H1 (cell line): ENCODE measurements around the gene MYO15B. TPM values are rescaled to one million over a fixed set of nuclear protein-coding genes. Genes with fewer than 3 reads are reported as not detected.

Experiments used
- CTCF ChIA-PET: fragments of 300-600 bp; sonication (Branson Sonifier 250); formaldehyde crosslinking; loops from one replicate; lab custom pipeline; 2021; ENCODE audit not compliant: partially characterized antibody; lab: Charles Lee
- POLR2A ChIA-PET: fragments of 300-600 bp; sonication (Branson Sonifier 250); formaldehyde crosslinking; loops from one replicate; lab custom pipeline; 2021; ENCODE audit warnings: inconsistent platforms; ENCODE audit not compliant: partially characterized antibody; lab: Charles Lee
- DNase-seq, 2 experiments: peaks; one replicate each; pipeline versions ENCODE4 v3.0.0 to v3.0.0-alpha.2; 2010 to 2022; ENCODE audit warnings: low spot score in 2 of 2, low read depth in 1 of 2, mixed read lengths in 1 of 2
- FAIRE-seq: peaks from 2 replicates; lab custom pipeline; 2011; peaks lifted over from hg19 to GRCh38; lab: Jason Lieb, UNC
- H2AFZ ChIP-seq: 2 replicates; pipeline ENCODE4 v1.8.1; 2012; ENCODE audit warnings: low read length, inconsistent platforms
- H2AK5ac ChIP-seq: 2 replicates; pipeline ENCODE4 v1.6.1; 2013; ENCODE audit warnings: low read depth, low read length
- H2BK120ac ChIP-seq: replicated peaks from 2 replicates; pipeline ENCODE3; 2013; ENCODE audit warnings: low read depth, low read length, inconsistent platforms
- H2BK12ac ChIP-seq: 2 replicates; pipeline ENCODE4 v1.6.1; 2013; ENCODE audit warnings: low read depth, low read length
- H2BK15ac ChIP-seq: 2 replicates; pipeline ENCODE4 v1.6.1; 2013; ENCODE audit warnings: low read length
- H2BK20ac ChIP-seq: 2 replicates; pipeline ENCODE4 v1.6.1; 2013; ENCODE audit warnings: low read length
- H2BK5ac ChIP-seq: 2 replicates; pipeline ENCODE4 v1.6.1; 2013; ENCODE audit warnings: low read depth, low read length
- H3K14ac ChIP-seq: 2 replicates; pipeline ENCODE4 v1.6.1; 2013; ENCODE audit warnings: inconsistent platforms; ENCODE audit not compliant: insufficient read length
- H3K18ac ChIP-seq: 2 replicates; pipeline ENCODE4 v1.6.1; 2013; ENCODE audit warnings: low read length; ENCODE audit errors: extremely low read depth
- H3K23ac ChIP-seq: 2 replicates; pipeline ENCODE4 v1.6.1; 2013; ENCODE audit warnings: inconsistent platforms; ENCODE audit not compliant: insufficient read length
- H3K23me2 ChIP-seq: 2 replicates; pipeline ENCODE4 v1.6.1; 2013; ENCODE audit warnings: low read depth, low read length
- H3K27ac ChIP-seq: 2 replicates; pipeline ENCODE4 v1.6.1; 2011; ENCODE audit warnings: low read depth, low read length, inconsistent platforms
- H3K27me3 ChIP-seq, 4 experiments: replicated peaks in 1 of 4; 1 replicate in 1 of 4; 2 replicates in 3 of 4; pipeline versions ENCODE4 v1.6.1 to v1.8.1; 2011 to 2013; ENCODE audit warnings: low read length in 3 of 4, mild to moderate bottlenecking in 3 of 4, inconsistent platforms in 2 of 4, mixed read lengths in 2 of 4, moderate library complexity in 1 of 4; ENCODE audit not compliant: control insufficient read depth in 3 of 4, insufficient read depth in 3 of 4; ENCODE audit errors: extremely low read depth in 1 of 4
- H3K36me3 ChIP-seq, 4 experiments: 2 replicates each; pipeline versions ENCODE4 v1.6.1 to v1.8.1; 2011 to 2013; ENCODE audit warnings: mild to moderate bottlenecking in 4 of 4, low read length in 3 of 4, moderate library complexity in 2 of 4, control low read depth in 1 of 4, inconsistent platforms in 1 of 4; ENCODE audit not compliant: insufficient read depth in 4 of 4, control insufficient read depth in 2 of 4
- H3K4ac ChIP-seq: replicated peaks from 2 replicates; pipeline ENCODE3; 2013; ENCODE audit warnings: low read length, low read depth, mixed read lengths, inconsistent platforms; ENCODE audit not compliant: insufficient read length
- H3K4me1 ChIP-seq, 4 experiments: replicated peaks in 1 of 4; 1 replicate in 1 of 4; 2 replicates in 3 of 4; pipeline versions ENCODE4 v1.6.1 to v1.8.1; 2011 to 2013; ENCODE audit warnings: low read length in 3 of 4, inconsistent platforms in 2 of 4, mixed read lengths in 1 of 4; ENCODE audit not compliant: insufficient read depth in 4 of 4, control insufficient read depth in 3 of 4
- H3K4me2 ChIP-seq, 2 experiments: 2 replicates each; pipeline versions ENCODE4 v1.6.1 to v1.8.1; 2011 to 2013; ENCODE audit warnings: low read depth in 2 of 2, low read length in 2 of 2, control low read depth in 1 of 2, inconsistent platforms in 1 of 2, mild to moderate bottlenecking in 1 of 2; ENCODE audit not compliant: insufficient read depth in 1 of 2
- H3K4me3 ChIP-seq, 4 experiments: fragments of 200-600, 300-600 bp in 1 of 4; sonication (generic), shearing (Covaris generic), sonication (Bioruptor Twin) in 1 of 4; 2 replicates each; pipeline versions ENCODE4 v1.5.1 to v1.8.1; 2011 to 2016; ENCODE audit warnings: low read length in 4 of 4, low read depth in 3 of 4, control low read depth in 2 of 4, inconsistent platforms in 2 of 4, mild to moderate bottlenecking in 2 of 4, mixed read lengths in 1 of 4, moderate library complexity in 1 of 4; ENCODE audit not compliant: insufficient read depth in 2 of 4; ENCODE audit errors: extremely low read depth in 1 of 4
- H3K56ac ChIP-seq: replicated peaks from 2 replicates; pipeline ENCODE3; 2013; ENCODE audit warnings: low read depth, mild to moderate bottlenecking, mixed read lengths, low read length, inconsistent platforms; ENCODE audit not compliant: insufficient read length
- H3K79me1 ChIP-seq: 2 replicates; pipeline ENCODE4 v1.6.1; 2013; ENCODE audit warnings: low read depth, low read length, control low read depth
- H3K79me2 ChIP-seq, 2 experiments: 2 replicates each; pipeline versions ENCODE4 v1.6.1 to v1.8.1; 2012 to 2013; ENCODE audit warnings: low read length in 2 of 2, mild to moderate bottlenecking in 2 of 2, inconsistent platforms in 1 of 2; ENCODE audit not compliant: insufficient read depth in 2 of 2, control insufficient read depth in 1 of 2
- H3K9ac ChIP-seq, 4 experiments: replicated peaks in 1 of 4; 1 replicate in 1 of 4; 2 replicates in 3 of 4; pipeline versions ENCODE4 v1.6.1 to v1.8.1; 2011 to 2013; ENCODE audit warnings: low read depth in 3 of 4, low read length in 3 of 4, control low read depth in 2 of 4, mild to moderate bottlenecking in 2 of 4, moderate library complexity in 2 of 4, inconsistent platforms in 1 of 4; ENCODE audit errors: extremely low read depth in 1 of 4
- H3K9me3 ChIP-seq, 2 experiments: 2 replicates each; pipeline versions ENCODE4 v1.6.1 to v1.8.1; 2012 to 2013; ENCODE audit warnings: mild to moderate bottlenecking in 2 of 2, moderate library complexity in 2 of 2, control low read depth in 1 of 2, inconsistent platforms in 1 of 2, low read depth in 1 of 2, low read length in 1 of 2, mixed read lengths in 1 of 2; ENCODE audit not compliant: insufficient read depth in 2 of 2
- H4K20me1 ChIP-seq, 2 experiments: replicated peaks in 1 of 2; 2 replicates each; pipeline versions ENCODE3 to v1.8.1; 2011 to 2013; ENCODE audit warnings: inconsistent platforms in 2 of 2, low read length in 2 of 2, mild to moderate bottlenecking in 1 of 2; ENCODE audit not compliant: insufficient read depth in 2 of 2, control insufficient read depth in 1 of 2
- H4K5ac ChIP-seq: 2 replicates; pipeline ENCODE4 v1.6.1; 2013; ENCODE audit warnings: low read length, low read depth, mixed read lengths, inconsistent platforms; ENCODE audit not compliant: insufficient read length
- H4K8ac ChIP-seq: 2 replicates; pipeline ENCODE4 v1.8.0; 2013; ENCODE audit warnings: mild to moderate bottlenecking, moderate library complexity, low read length, inconsistent platforms; ENCODE audit not compliant: insufficient read depth; ENCODE audit errors: extremely low read depth
- H4K91ac ChIP-seq: replicated peaks from 2 replicates; pipeline ENCODE3; 2013; ENCODE audit warnings: low read length, mixed read lengths, inconsistent platforms; ENCODE audit not compliant: insufficient read length
- BACH1 ChIP-seq: IDR thresholded peaks from 2 replicates; pipeline ENCODE4 v1.6.1; 2012; ENCODE audit warnings: low read length, improper control_type of control experiment
- CEBPB ChIP-seq: IDR thresholded peaks from 2 replicates; pipeline ENCODE4 v1.6.1; 2012; ENCODE audit warnings: low read depth, low read length
- EP300 ChIP-seq, 2 experiments: IDR thresholded peaks; 1 replicate in 1 of 2; 2 replicates in 1 of 2; pipeline ENCODE4 v1.6.1; 2011 to 2012; ENCODE audit warnings: low read depth in 2 of 2, low read length in 2 of 2, mild to moderate bottlenecking in 2 of 2, borderline replicate concordance in 1 of 2, inconsistent platforms in 1 of 2, moderate library complexity in 1 of 2
- HDAC2 ChIP-seq, 2 experiments: fragments of 300-600 bp in 1 of 2; sonication (generic) in 1 of 2; IDR thresholded peaks; 2 replicates each; pipeline ENCODE4 v1.6.1; 2011 to 2012; ENCODE audit warnings: low read depth in 2 of 2, low read length in 2 of 2, mild to moderate bottlenecking in 2 of 2, moderate library complexity in 2 of 2, borderline replicate concordance in 1 of 2, inconsistent platforms in 1 of 2
- KDM1A ChIP-seq: fragments of 200-600, 300-600 bp; sonication (generic); IDR thresholded peaks from 2 replicates; pipeline ENCODE4 v1.7.1; 2016; ENCODE audit warnings: mild to moderate bottlenecking, low read length, borderline replicate concordance
- POU5F1 ChIP-seq: IDR thresholded peaks from 2 replicates; pipeline ENCODE4 v1.6.1; 2011; ENCODE audit warnings: low read depth, mild to moderate bottlenecking, low read length, moderate library complexity
- WGBS, 2 experiments: shearing (Covaris generic) in 1 of 2; methylation state at CpG; one replicate each; pipeline versions ENCODE4 v1.1.6 to v1.1.7; 2013 to 2015; ENCODE audit warnings: low lambda C conversion rate in 2 of 2, mixed read lengths in 2 of 2, inconsistent platforms in 1 of 2, low coverage in 1 of 2, missing lambda C conversion rate in 1 of 2; ENCODE audit not compliant: insufficient replicate concordance in 2 of 2, insufficient coverage in 1 of 2, insufficient read length in 1 of 2; ENCODE audit errors: extremely low coverage in 1 of 2, missing lambda C conversion rate in 1 of 2; 5-methylcytosine and 5-hydroxymethylcytosine counted together
- polyA plus RNA-seq, 7 experiments: library from polyadenylated mRNA; depleted of rRNA in 3 of 7; stranded (reverse) in 5 of 7; unstranded in 2 of 7; fragments of >200 nt in 5 of 7; fragments of 200-250 nt in 2 of 7; gene quantifications; 1 replicate in 5 of 7; 2 replicates in 1 of 7; 4 replicates in 1 of 7; pipeline versions ENCODE4 v1.2.1 to v1.2.3, GENCODE V29; 2011 to 2013; ENCODE audit warnings: missing spikeins in 2 of 7, mixed read lengths in 2 of 7
- total RNA-seq: library from RNA; stranded (reverse); fragmentation: NEBNext Ultra II Directional; extraction: Animal tissue kit (Norgen Biotek cat#: 25700); gene quantifications from 2 replicates; pipeline ENCODE4 v1.2.1, GENCODE V29; 2021

Gene MYO15B
- total and polyA plus RNA-seq, 2 of the 8 experiments (the other 6 are each of a cell fraction or from before 2014, with no cell fraction given), result 7.1 to 11.2 TPM

DNA sequence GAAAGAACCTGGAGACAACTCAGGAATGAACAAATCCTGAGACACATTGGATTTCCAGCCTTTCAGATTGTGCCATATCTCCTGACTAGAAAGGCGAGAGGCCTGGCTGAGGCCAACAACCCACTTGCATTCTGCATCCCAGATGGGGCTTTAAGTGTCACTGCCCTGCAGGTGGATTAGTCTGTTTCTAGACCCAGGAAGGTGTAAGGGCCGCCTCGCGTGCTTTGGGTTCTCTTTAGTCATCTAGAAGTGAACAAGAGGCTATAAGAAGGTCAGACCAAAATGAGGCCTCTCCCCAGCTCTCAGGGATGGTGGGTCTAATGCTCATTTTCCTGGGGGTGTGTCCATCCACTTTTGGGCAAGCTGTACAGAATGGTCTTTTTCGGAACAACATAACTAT is 84.4 kb downstream of the MYO15B start:
- H4K20me1 ChIP-seq, result peaks cover 4% of the 10 kb centered on the region in 2 experiments
- H3K4me3 ChIP-seq, result no peak overlapping the region
- POLR2A ChIA-PET, result interaction anchor here (1.0 to 3.4 kb wide), 9 partner anchors 10 to 108 kb away, joined by 3 to 26 read pairs (median 4); no protein-coding TSS in a partner anchor
- H2AFZ ChIP-seq, result no peak overlapping the region
- peaks cover 11 to 60% of the 10 kb centered on the region in 2 experiments; a peak in 3 of 4 replicates for H3K79me2 ChIP-seq
- H2BK20ac ChIP-seq, result no peak overlapping the region
- no peaks in the 10 kb centered on the region for H3K9me3 ChIP-seq
- no peak overlapping the region for H4K8ac ChIP-seq
- no peak overlapping the region for H3K14ac ChIP-seq
- no peak overlapping the region for H3K4ac ChIP-seq
- no peak overlapping the region for H4K5ac ChIP-seq
- H3K27ac ChIP-seq, result no peak overlapping the region
- H3K18ac ChIP-seq, result no peak overlapping the region
- TF ChIP-seq KDM1A (no peak), BACH1 (no peak), HDAC2 (IDR thresholded peaks at IDR 0.05; ENCODE audit: borderline replicate concordance in 1 of 2, low read depth in 2 of 2, low read length in 2 of 2) (no peak), EP300 (IDR thresholded peaks at IDR 0.05; ENCODE audit: borderline replicate concordance in 1 of 2, low read depth in 2 of 2, low read length in 2 of 2) (no peak), POU5F1 (no peak), CEBPB (no peak)
- H2BK120ac ChIP-seq, result no peak overlapping the region
- CTCF ChIA-PET, result interaction anchor here (0.5 to 7.4 kb wide), 16 partner anchors 10 to 257 kb away, joined by 3 to 115 read pairs (median 4); no protein-coding TSS in a partner anchor
- no peak overlapping the region for H2BK5ac ChIP-seq
- DNase-seq, result no peak
- no peak overlapping the region for H2AK5ac ChIP-seq
- no peaks in the 10 kb centered on the region for H3K27me3 ChIP-seq
- H3K56ac ChIP-seq, result no peak overlapping the region
- no peak overlapping the region for H3K4me2 ChIP-seq
- no peak for FAIRE-seq
- H3K9ac ChIP-seq, result no peak overlapping the region
- no peak overlapping the region for H4K91ac ChIP-seq
- 95% methylated on average over 5 of the region's 5 CpGs; no CpG with 5 or more reads in 1 of the 2 experiments for WGBS, 2 experiments
- no peak overlapping the region for H3K23ac ChIP-seq
- no peak overlapping the region for H2BK12ac ChIP-seq
- H3K36me3 ChIP-seq, result peaks cover 14 to 35% (median 23%) of the 10 kb centered on the region in 4 experiments; a peak in 7 of 8 replicates
- peaks cover 0 to 7% (median under 1%) of the 10 kb centered on the region in 4 experiments; a peak in 1 of 7 replicates for H3K4me1 ChIP-seq
- no peak overlapping the region for H2BK15ac ChIP-seq
- H3K79me1 ChIP-seq, result peaks cover 2% of the 10 kb centered on the region; the same call in 1 of the 2 replicates
- H3K23me2 ChIP-seq, result 0 out of 2 replicates have a peak, but pooled peaks cover 4% of the 10 kb centered on the region
